H1 (cell line): ENCODE data around the gene OR51A4. TPM values are rescaled to one million over a fixed set of nuclear protein-coding genes. Genes with fewer than 3 reads are reported as not detected.

ENCODE experiments used
- ATF2 ChIP-seq: IDR thresholded peaks from 2 replicates; pipeline ENCODE4 v1.6.1; 2012; ENCODE audit warnings: low read length, inconsistent platforms
- polyA plus RNA-seq, 7 experiments: library from polyadenylated mRNA; depleted of rRNA in 3 of 7; stranded (reverse) in 5 of 7; unstranded in 2 of 7; fragments of >200 nt in 5 of 7; fragments of 200-250 nt in 2 of 7; gene quantifications; 1 replicate in 5 of 7; 2 replicates in 1 of 7; 4 replicates in 1 of 7; pipeline versions ENCODE4 v1.2.1 to v1.2.3, GENCODE V29; 2011 to 2013; ENCODE audit warnings: missing spikeins in 2 of 7, mixed read lengths in 2 of 7
- total RNA-seq: library from RNA; stranded (reverse); fragmentation: NEBNext Ultra II Directional; extraction: Animal tissue kit (Norgen Biotek cat#: 25700); gene quantifications from 2 replicates; pipeline ENCODE4 v1.2.1, GENCODE V29; 2021

The OR51A4 gene
- total and polyA plus RNA-seq, 2 of the 8 experiments (the other 6 are each of a cell fraction or from before 2014, with no cell fraction given) = not detected

DNA sequence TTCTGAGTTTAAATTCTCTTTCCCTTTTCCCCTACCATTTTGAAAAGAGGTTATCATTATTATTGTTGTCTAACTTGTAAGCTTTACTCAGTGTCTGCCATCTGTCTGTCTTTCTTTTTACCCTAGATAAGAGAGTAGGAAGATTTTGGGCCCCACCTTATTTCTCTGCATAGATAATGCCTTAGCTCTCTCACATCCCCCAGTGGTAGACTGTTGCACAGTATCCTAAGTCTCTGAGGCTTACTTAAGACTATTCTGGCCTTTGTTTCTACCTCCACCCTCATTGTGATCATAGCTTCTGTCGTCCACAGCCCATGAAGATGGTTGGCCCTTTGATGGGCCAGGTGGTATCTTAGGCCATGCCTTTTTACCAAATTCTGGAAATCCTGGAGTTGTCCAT is 43.7 kb upstream of the OR51A4 start (continued):
- no peak for TF ChIP-seq ATF2
